ENCODE results near the gene CUZD1. TPM values are rescaled to one million over a fixed set of nuclear protein-coding genes. Genes with fewer than 3 reads are reported as not detected.
A peak's percentile ranks its signal among the peaks of the same experiment; 100 is the strongest.
"Not testable (repeated sequence)": the region's sequence is repeated elsewhere in the genome, so short reads cannot be mapped to it uniquely, and the experiment has no call there.

CUZD1 gene
- total RNA-seq, 1 donor from 2014 or later: not detected

DNA sequence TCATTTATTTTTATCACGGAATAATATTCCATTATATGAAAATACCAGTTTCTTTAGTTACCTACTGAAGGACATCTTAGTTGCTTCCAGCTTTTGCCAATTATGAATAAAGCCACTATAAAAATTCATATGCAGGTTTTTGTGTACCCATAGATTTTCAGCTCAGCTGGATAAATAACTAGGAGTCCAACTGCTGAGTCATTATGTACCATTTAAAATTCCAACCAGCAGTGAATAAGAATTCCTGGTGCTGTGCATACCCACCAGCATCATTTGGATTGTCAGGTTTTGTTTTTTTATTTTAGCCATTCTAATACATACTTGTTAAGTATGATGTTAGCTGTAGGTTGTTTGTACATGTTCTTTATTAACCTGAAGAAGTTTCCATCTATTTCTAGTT lies 19.2 kb upstream of the CUZD1 start:
- no peak for DNase-seq (ENCODE audit: extremely low spot score, unreplicated experiment)
- Mint-ChIP-seq H3K4me1 (ENCODE audit: unreplicated experiment) (no peaks in the 10 kb centered on the region), H3K9me3 (no peaks in the 10 kb centered on the region), H3K36me3 (no peaks in the 10 kb centered on the region), H3K27ac (no peak overlapping the region), H3K4me3 (no peak overlapping the region), H3K27me3 (peaks cover 3% of the 10 kb centered on the region)
- no peak for TF ChIP-seq CTCF (conservative IDR thresholded peaks at IDR 0.05)

DNA sequence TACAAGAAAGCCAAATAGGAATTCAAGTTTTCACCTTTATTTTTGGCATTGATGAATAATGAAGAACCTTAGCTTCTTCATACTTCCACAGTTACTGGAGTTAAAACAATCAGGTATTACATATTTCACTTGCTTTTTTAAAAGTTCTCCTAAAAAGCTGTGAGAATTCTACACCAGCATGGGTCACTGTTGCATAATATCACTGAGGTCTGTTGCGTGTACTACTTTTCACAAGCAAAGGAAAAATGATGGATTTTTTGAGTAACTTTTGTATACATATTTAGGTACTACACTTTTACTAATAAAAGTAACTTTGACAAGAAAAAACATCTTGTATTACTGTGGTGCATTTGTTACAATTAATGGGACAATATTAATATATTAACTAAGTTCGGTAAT lies 18.5 kb upstream of the CUZD1 start:
- Mint-ChIP-seq H3K9me3 (no peaks in the 10 kb centered on the region), H3K27ac (no peak overlapping the region), H3K27me3 (peaks cover 3% of the 10 kb centered on the region), H3K36me3 (no peaks in the 10 kb centered on the region), H3K4me1 (ENCODE audit: unreplicated experiment) (no peaks in the 10 kb centered on the region), H3K4me3 (no peak overlapping the region)
- no peak for TF ChIP-seq CTCF (conservative IDR thresholded peaks at IDR 0.05)
- DNase-seq (ENCODE audit: extremely low spot score, unreplicated experiment): no peak

GRCh38 chr10:122863216-122864193 lies 17.8 kb upstream of the CUZD1 start:
- TF ChIP-seq CTCF (conservative IDR thresholded peaks at IDR 0.05): no peak

DNA sequence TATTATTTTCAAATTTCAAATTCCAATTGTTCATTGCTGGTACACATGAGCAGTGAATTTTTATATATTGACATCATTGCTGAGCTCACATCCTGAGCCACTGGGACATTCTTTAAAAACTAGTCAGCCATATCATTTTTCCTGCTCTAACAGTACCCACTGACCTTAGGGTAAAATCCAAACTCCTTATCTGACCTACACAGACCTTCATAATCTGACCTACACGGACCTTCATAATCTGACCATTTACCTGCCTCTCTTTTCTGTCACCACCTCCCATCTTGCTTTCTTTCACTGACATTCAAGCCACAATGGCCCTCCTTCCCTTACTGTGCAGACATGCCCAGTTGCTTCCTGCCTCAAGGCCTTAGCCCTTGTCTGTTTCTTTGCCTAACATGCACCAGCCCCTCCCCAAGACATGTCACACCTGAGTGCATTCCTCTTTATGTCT lies 16.1 kb upstream of the CUZD1 start:
- DNase-seq (ENCODE audit: extremely low spot score, unreplicated experiment): no peak
- TF ChIP-seq CTCF (conservative IDR thresholded peaks at IDR 0.05): no peak
- H3K4me3 Mint-ChIP-seq: no peak overlapping the region
- peak overlapping the region; percentile 56 for H3K27ac Mint-ChIP-seq
- H3K4me1 Mint-ChIP-seq (ENCODE audit: unreplicated experiment): no peaks in the 10 kb centered on the region
- H3K9me3 Mint-ChIP-seq: no peaks in the 10 kb centered on the region
- no peaks in the 10 kb centered on the region for H3K36me3 Mint-ChIP-seq
- H3K27me3 Mint-ChIP-seq: peaks cover 3% of the 10 kb centered on the region

More at GRCh38 chr10:122863216-122864193, 17.8 kb upstream of the CUZD1 start:
- Mint-ChIP-seq H3K36me3 (no peaks in the 10 kb centered on the region), H3K4me3 (no peak overlapping the region), H3K4me1 (ENCODE audit: unreplicated experiment) (no peaks in the 10 kb centered on the region), H3K27ac (no peak overlapping the region), H3K9me3 (no peaks in the 10 kb centered on the region), H3K27me3 (peaks cover 3% of the 10 kb centered on the region)
- no peak for DNase-seq (ENCODE audit: extremely low spot score, unreplicated experiment)

DNA sequence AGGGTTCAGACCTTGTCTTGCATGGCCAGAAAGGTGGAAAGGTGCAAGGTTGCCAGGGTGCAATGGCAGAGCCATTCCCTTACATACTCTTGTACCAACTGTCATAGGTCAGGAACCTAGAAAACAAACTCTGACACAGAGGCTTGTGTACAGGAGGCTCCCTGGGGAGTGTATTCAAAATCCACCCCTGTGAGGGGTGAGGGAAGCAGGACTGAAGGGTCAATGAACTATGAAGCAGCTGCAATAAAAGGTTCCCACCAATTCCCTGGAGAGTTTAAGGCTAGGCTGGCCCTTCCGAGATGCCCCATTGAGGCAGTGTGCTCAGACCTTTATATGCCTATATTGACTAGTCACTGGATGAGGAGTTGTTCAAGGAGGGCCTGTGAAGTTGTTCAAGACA lies 13.9 kb upstream of the CUZD1 start:
- Mint-ChIP-seq H3K27me3 (peaks cover 19% of the 10 kb centered on the region), H3K36me3 (no peaks in the 10 kb centered on the region), H3K4me1 (ENCODE audit: unreplicated experiment) (no peaks in the 10 kb centered on the region), H3K27ac (no peak overlapping the region), H3K4me3 (no peak overlapping the region), H3K9me3 (no peaks in the 10 kb centered on the region)
- no peak for DNase-seq (ENCODE audit: extremely low spot score, unreplicated experiment)
- TF ChIP-seq CTCF (conservative IDR thresholded peaks at IDR 0.05): no peak

DNA sequence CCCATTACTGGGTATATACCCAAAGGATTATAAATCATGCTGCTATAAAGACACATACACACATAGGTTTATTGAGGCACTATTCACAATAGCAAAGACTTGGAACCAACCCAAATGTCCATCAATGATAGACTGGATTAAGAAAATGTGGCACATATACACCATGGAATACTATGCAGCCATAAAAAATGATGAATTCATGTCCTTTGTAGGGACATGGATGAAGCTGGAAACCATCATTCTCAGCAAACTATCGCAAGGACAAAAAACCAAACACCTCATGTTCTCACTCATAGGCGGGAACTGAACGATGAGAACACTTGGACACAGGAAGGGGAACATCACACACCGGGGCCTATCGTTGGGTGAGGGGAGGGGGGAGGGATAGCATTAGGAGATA lies 12.4 kb upstream of the CUZD1 start:
- not testable (repeated sequence) for H3K9me3 Mint-ChIP-seq; H3K27ac Mint-ChIP-seq; H3K4me3 Mint-ChIP-seq; H3K4me1 Mint-ChIP-seq (ENCODE audit: unreplicated experiment); DNase-seq (ENCODE audit: extremely low spot score, unreplicated experiment); H3K36me3 Mint-ChIP-seq
- H3K27me3 Mint-ChIP-seq: peaks cover 27% of the 10 kb centered on the region
